HG02678 (cell line): Measurements from ENCODE around the gene HPS6.

ENCODE experiments used
- ATAC-seq: cut with Tn5 transposase; IDR thresholded peaks from one replicate; pipeline ENCODE4 v1.9.1; 2021; ENCODE audit warnings: mild to moderate bottlenecking, moderate library complexity; ENCODE audit not compliant: unreplicated experiment

The HPS6 gene

DNA sequence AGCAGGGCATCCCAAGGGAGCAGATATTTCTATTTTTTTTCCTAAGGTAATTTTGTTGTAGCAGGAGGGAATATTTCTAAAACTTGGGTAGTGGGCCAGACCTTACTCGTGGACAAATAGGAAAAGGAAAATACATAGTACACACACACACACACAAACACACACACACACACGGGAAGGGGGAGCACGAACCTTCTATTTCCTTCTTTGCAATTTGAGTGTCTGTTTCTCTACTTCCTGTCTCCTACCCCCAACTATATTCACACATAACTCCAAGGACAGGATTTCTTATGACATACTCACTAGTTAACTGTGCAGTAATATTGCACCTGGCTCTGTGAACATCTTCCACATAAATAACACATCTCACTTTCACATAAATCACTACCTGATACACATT lies 50.6 kb downstream of the HPS6 start:
- no peak for ATAC-seq

GRCh38 chr10:102116656-102117055 lies 51.5 kb downstream of the HPS6 start:
- ATAC-seq, result no peak
